IMR-90 (cell line): ENCODE data around the gene MXRA8. TPM values are rescaled to one million over a fixed set of nuclear protein-coding genes. Genes with fewer than 3 reads are reported as not detected.

Source experiments
- ATAC-seq: fragments of 200-7000 bp; cut with Tn5 transposase; 2 replicates; pipeline ENCODE4 v1.9.1; 2020; ENCODE audit warnings: low read depth, mild to moderate bottlenecking, moderate library complexity
- BruUV-seq: library from RNA; stranded (reverse); fragments of 400-500 nt; replicated peaks from 2 replicates; lab custom pipeline; 2021; lab: Mats Ljungman, UMichigan
- CTCF ChIA-PET: fragments of 300-600 bp; formaldehyde crosslinking; extraction: SDS; loops from one replicate; lab custom pipeline; 2021; ENCODE audit warnings: antibody characterized with exemption; lab: Yijun Ruan, JAX
- POLR2A ChIA-PET: fragments of 300-600 bp; sonication (Branson Sonifier 250); formaldehyde crosslinking; loops from one replicate; lab custom pipeline; 2022; ENCODE audit warnings: antibody characterized with exemption; ENCODE audit not compliant: unreplicated experiment; lab: Charles Lee
- DNase-seq: peaks from one replicate; pipeline ENCODE4 v3.0.0; 2013
- H2AFZ ChIP-seq: replicated peaks from 2 replicates; pipeline ENCODE3; 2013; ENCODE audit warnings: low read length, mild to moderate bottlenecking; ENCODE audit not compliant: poor library complexity
- H2AK5ac ChIP-seq: 2 replicates; pipeline ENCODE4 v1.6.1; 2013; ENCODE audit warnings: low read depth, low read length, inconsistent platforms
- H2AK9ac ChIP-seq: replicated peaks from 2 replicates; pipeline ENCODE3; 2013; ENCODE audit warnings: mild to moderate bottlenecking, low read depth, low read length, moderate library complexity; ENCODE audit not compliant: poor library complexity
- H2BK120ac ChIP-seq: 2 replicates; pipeline ENCODE4 v1.6.1; 2013; ENCODE audit warnings: low read depth, low read length, inconsistent platforms
- H2BK15ac ChIP-seq: 3 replicates; pipeline ENCODE4 v1.6.1; 2013; ENCODE audit warnings: low read depth, low read length, inconsistent platforms
- H2BK20ac ChIP-seq: 2 replicates; pipeline ENCODE4 v1.6.1; 2013; ENCODE audit warnings: low read depth, mild to moderate bottlenecking, inconsistent platforms, low read length, moderate library complexity
- H2BK5ac ChIP-seq: 2 replicates; pipeline ENCODE4 v1.6.1; 2013; ENCODE audit warnings: mild to moderate bottlenecking, low read depth, low read length, inconsistent platforms; ENCODE audit not compliant: poor library complexity, severe bottlenecking
- H3K14ac ChIP-seq: replicated peaks from 2 replicates; pipeline ENCODE4 v1.6.1; 2013; ENCODE audit warnings: low read depth, low read length, inconsistent platforms
- H3K18ac ChIP-seq: 2 replicates; pipeline ENCODE4 v1.6.1; 2013; ENCODE audit warnings: low read depth, low read length, control low read depth
- H3K23ac ChIP-seq: 2 replicates; pipeline ENCODE4 v1.6.1; 2013; ENCODE audit warnings: low read depth, low read length, inconsistent platforms
- H3K27ac ChIP-seq: 2 replicates; pipeline ENCODE4 v1.5.1; 2013; ENCODE audit warnings: mild to moderate bottlenecking, control low read depth, low read length; ENCODE audit not compliant: insufficient read depth
- H3K27me3 ChIP-seq: 2 replicates; pipeline ENCODE4 v1.6.1; 2013; ENCODE audit warnings: low read length; ENCODE audit not compliant: control insufficient read depth, insufficient read depth
- H3K36me3 ChIP-seq: 2 replicates; pipeline ENCODE4 v1.6.1; 2013; ENCODE audit warnings: low read length, mixed read lengths; ENCODE audit not compliant: control insufficient read depth, insufficient read depth
- H3K4ac ChIP-seq: 2 replicates; pipeline ENCODE4 v1.6.1; 2013; ENCODE audit warnings: low read depth, low read length, inconsistent platforms
- H3K4me1 ChIP-seq: 2 replicates; pipeline ENCODE4 v1.6.1; 2013; ENCODE audit warnings: low read length, mixed read lengths; ENCODE audit not compliant: control insufficient read depth, insufficient read depth
- H3K4me2 ChIP-seq: 2 replicates; pipeline ENCODE4 v1.6.1; 2013; ENCODE audit warnings: low read depth, mild to moderate bottlenecking, control low read depth, low read length, moderate library complexity
- H3K4me3 ChIP-seq: 2 replicates; pipeline ENCODE4 v1.5.1; 2013; ENCODE audit warnings: low read depth, mild to moderate bottlenecking, control low read depth, low read length, moderate library complexity; ENCODE audit not compliant: insufficient read depth
- H3K56ac ChIP-seq: 2 replicates; pipeline ENCODE4 v1.6.1; 2013; ENCODE audit warnings: low read length, inconsistent platforms; ENCODE audit not compliant: insufficient read depth; ENCODE audit errors: extremely low read depth
- H3K79me1 ChIP-seq, 2 experiments: 2 replicates each; pipeline ENCODE4 v1.6.1; 2013; ENCODE audit warnings: low read length in 2 of 2, inconsistent platforms in 1 of 2, low read depth in 1 of 2
- H3K9ac ChIP-seq: 2 replicates; pipeline ENCODE4 v1.6.1; 2013; ENCODE audit warnings: low read depth, low read length, control low read depth
- H3K9me1 ChIP-seq: 2 replicates; pipeline ENCODE4 v1.6.1; 2013; ENCODE audit warnings: low read length, inconsistent platforms; ENCODE audit not compliant: insufficient read depth
- H3K9me3 ChIP-seq: 2 replicates; pipeline ENCODE4 v1.6.1; 2013; ENCODE audit warnings: low read length; ENCODE audit not compliant: control insufficient read depth, insufficient read depth
- H4K20me1 ChIP-seq: 2 replicates; pipeline ENCODE4 v1.6.1; 2013; ENCODE audit warnings: low read length, inconsistent platforms; ENCODE audit not compliant: insufficient read depth
- H4K5ac ChIP-seq: 2 replicates; pipeline ENCODE4 v1.6.1; 2013; ENCODE audit warnings: mild to moderate bottlenecking, low read depth, low read length, control low read depth
- H4K8ac ChIP-seq, 2 experiments: 2 replicates each; pipeline ENCODE4 v1.6.1; 2013; ENCODE audit warnings: low read depth in 2 of 2, low read length in 2 of 2, control low read depth in 1 of 2, inconsistent platforms in 1 of 2
- H4K91ac ChIP-seq: 2 replicates; pipeline ENCODE4 v1.6.1; 2013; ENCODE audit warnings: low read depth, low read length, inconsistent platforms; ENCODE audit not compliant: insufficient read depth
- BHLHE40 ChIP-seq: fragments of 150-350 bp; IDR thresholded peaks from 2 replicates; pipeline ENCODE4 v1.6.1; 2016; ENCODE audit warnings: mild to moderate bottlenecking, low read depth, low read length
- CHD1 ChIP-seq: IDR thresholded peaks from 2 replicates; pipeline ENCODE4 v1.6.1; 2012; ENCODE audit warnings: low read depth, low read length, improper control_type of control experiment
- MAFK ChIP-seq: IDR thresholded peaks from 2 replicates; pipeline ENCODE4 v1.6.1; 2012; ENCODE audit warnings: low read depth, low read length, improper control_type of control experiment
- MAZ ChIP-seq: IDR thresholded peaks from 2 replicates; pipeline ENCODE4 v1.6.1; 2012; ENCODE audit warnings: low read depth, mild to moderate bottlenecking, low read length, improper control_type of control experiment, moderate library complexity, borderline replicate concordance
- MXI1 ChIP-seq: IDR thresholded peaks from 2 replicates; pipeline ENCODE4 v1.6.1; 2012; ENCODE audit warnings: low read depth, mild to moderate bottlenecking, low read length, moderate library complexity, borderline replicate concordance
- NFE2L2 ChIP-seq: fragments of 150-350 bp; IDR thresholded peaks from 2 replicates; pipeline ENCODE4 v1.6.1; 2016; ENCODE audit warnings: low read depth, mild to moderate bottlenecking, low read length
- POLR2A ChIP-seq: IDR thresholded peaks from 2 replicates; pipeline ENCODE4 v1.6.1; 2012; ENCODE audit warnings: mild to moderate bottlenecking, low read depth, low read length
- RCOR1 ChIP-seq: IDR thresholded peaks from 2 replicates; pipeline ENCODE4 v1.6.1; 2012; ENCODE audit warnings: mild to moderate bottlenecking, low read length, improper control_type of control experiment; ENCODE audit not compliant: insufficient replicate concordance
- RFX5 ChIP-seq: IDR thresholded peaks from 2 replicates; pipeline ENCODE4 v1.8.0; 2012; ENCODE audit warnings: low read depth, mild to moderate bottlenecking, low read length, moderate library complexity
- WGBS, 2 experiments: methylation state at CpG; one replicate each; pipeline versions ENCODE4 v1.1.5 to v1.1.7; 2013; ENCODE audit warnings: missing lambda C conversion rate in 2 of 2; ENCODE audit not compliant: insufficient read length in 1 of 2; ENCODE audit errors: extremely low coverage in 2 of 2; 5-methylcytosine and 5-hydroxymethylcytosine counted together
- dilution Hi-C: fragments of 300-500 bp; cut with HindIII; formaldehyde crosslinking; loops from one replicate; pipeline ENCODE4 v1.14.3; 2018; ENCODE audit warnings: low sequenced_read_pairs; ENCODE audit not compliant: unreplicated experiment
- in situ Hi-C: fragments of 300-500 bp; cut with MboI; formaldehyde crosslinking; loops from 3 replicates; pipeline ENCODE4 v1.14.3; 2019; ENCODE audit warnings: low sequenced_read_pairs, inconsistent platforms, mixed read lengths
- intact Hi-C: fragments of 100-400 bp; cut with micrococcal nuclease; formaldehyde crosslinking; loops from 2 replicates; pipeline ENCODE4 v1.10.0; 2022
- polyA plus RNA-seq, 3 experiments: library from polyadenylated mRNA; depleted of rRNA; stranded (reverse); fragments of >200 nt; gene quantifications; 2 replicates each; pipeline ENCODE4 v1.2.3, GENCODE V29; 2012; ENCODE audit warnings: low replicate concordance in 1 of 3
- total RNA-seq: library from RNA; depleted of rRNA; stranded (reverse); fragments of >200 nt; gene quantifications from 2 replicates; pipeline ENCODE4 v1.2.3, GENCODE V29; 2012
- TF ChIP-seq, protein P1 (sequence below): fragments of 150-350 bp; IDR thresholded peaks from 2 replicates; pipeline ENCODE4 v1.6.1; 2017; ENCODE audit warnings: mild to moderate bottlenecking, antibody characterized with exemption, low read length, low read depth
- TF ChIP-seq, protein P2 (sequence below): fragments of 150-350 bp; IDR thresholded peaks from 2 replicates; pipeline ENCODE4 v1.6.1; 2016; ENCODE audit warnings: low read depth, mild to moderate bottlenecking, low read length, moderate library complexity, borderline replicate concordance

Gene MXRA8
- total and polyA plus RNA-seq, 2 of the 4 experiments (the other 2 are of a cell fraction) = 92.5 to 469 TPM

DNA sequence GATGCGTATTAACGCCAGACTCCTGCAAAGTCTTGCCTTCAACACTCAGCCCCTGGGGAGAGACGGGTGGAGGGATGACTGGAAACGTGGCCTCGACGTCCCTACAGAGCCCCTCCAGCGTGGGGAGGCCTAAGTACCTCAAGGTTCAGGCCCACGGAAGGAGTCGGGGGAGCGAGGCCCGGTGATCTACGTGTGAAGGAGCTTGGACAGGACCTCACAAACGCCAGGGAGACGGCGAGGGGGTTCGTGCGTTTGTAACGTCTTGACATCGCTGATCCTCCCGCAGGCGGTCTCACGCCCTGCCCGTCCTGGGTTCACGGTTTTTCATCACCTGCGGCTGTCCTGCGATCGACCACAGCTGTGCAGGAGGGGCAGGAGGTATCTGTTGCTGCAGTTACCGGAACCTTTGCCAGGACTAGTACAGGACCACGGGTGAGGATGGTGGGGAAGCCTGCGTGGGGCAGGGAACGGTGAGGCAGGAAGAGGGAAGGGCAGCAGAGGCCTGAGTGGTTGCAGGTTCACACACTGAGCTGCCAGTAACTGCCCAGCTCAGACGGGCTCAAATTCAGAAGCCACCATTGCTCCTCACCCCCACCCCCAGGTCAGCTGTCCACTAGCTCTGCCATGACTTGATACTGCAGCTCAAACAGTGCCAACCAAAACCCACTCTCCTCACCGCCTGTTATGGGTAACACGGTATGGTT, 41.7 kb upstream of the MXRA8 start:
- Histone ChIP-seq H4K8ac (peak overlapping the region; percentile 83 to 93), H2BK20ac (no peak overlapping the region), H3K4me1 (peaks cover 12% of the 10 kb centered on the region), H3K9ac (peak overlapping the region; percentile 97), H3K4me3 (peak overlapping the region; percentile 93), H2BK5ac (peak overlapping the region; percentile 77), H3K14ac (peak overlapping the region; percentile 99), H3K23ac (peak overlapping the region; percentile 98), H2AK5ac (peak overlapping the region; percentile 97), H3K4ac (peak overlapping the region; percentile 96), H3K56ac (peak overlapping the region; percentile 59), H4K5ac (peak overlapping the region; percentile 84), H2BK120ac (peak overlapping the region; percentile 48), H3K4me2 (peak overlapping the region; percentile 93), H3K18ac (no peak overlapping the region), H3K9me3 (no peaks in the 10 kb centered on the region), H4K20me1 (peaks cover 35% of the 10 kb centered on the region; the same call in 1 of the 2 replicates), H3K79me1 (peaks cover 21 to 65% of the 10 kb centered on the region in 2 experiments), H2BK15ac (no peak overlapping the region), H4K91ac (peak overlapping the region; percentile 83), H3K27ac (peak overlapping the region; percentile 92), H3K9me1 (peaks cover 11% of the 10 kb centered on the region), H2AK9ac (peak overlapping the region; percentile 99), H3K27me3 (no peaks in the 10 kb centered on the region), H3K36me3 (peaks cover 52% of the 10 kb centered on the region), H2AFZ (peak overlapping the region; percentile 94)
- DNase-seq (peak; percentile 18), ATAC-seq (no peak)
- 0% methylated on average over 7 of the region's 34 CpGs; no CpG with 5 or more reads in 1 of the 2 experiments for WGBS, 2 experiments
- intact Hi-C loops = loop anchor here (2.0 kb wide), 2 partner anchors 51 to 71 kb away; partner anchors contain the start of genes ATAD3B and DVL1
- ChIA-PET CTCF (interaction anchor here (1.1 kb wide), 1 partner anchor 41 kb away, joined by 6 read pairs; no protein-coding TSS in a partner anchor), POLR2A (interaction anchor here (0.7 to 1.0 kb wide), 4 partner anchors 10 to 42 kb away, joined by 3 to 4 read pairs (median 3); no protein-coding TSS in a partner anchor)
- in situ Hi-C loops = no loop called here
- TF ChIP-seq, protein P1, sequence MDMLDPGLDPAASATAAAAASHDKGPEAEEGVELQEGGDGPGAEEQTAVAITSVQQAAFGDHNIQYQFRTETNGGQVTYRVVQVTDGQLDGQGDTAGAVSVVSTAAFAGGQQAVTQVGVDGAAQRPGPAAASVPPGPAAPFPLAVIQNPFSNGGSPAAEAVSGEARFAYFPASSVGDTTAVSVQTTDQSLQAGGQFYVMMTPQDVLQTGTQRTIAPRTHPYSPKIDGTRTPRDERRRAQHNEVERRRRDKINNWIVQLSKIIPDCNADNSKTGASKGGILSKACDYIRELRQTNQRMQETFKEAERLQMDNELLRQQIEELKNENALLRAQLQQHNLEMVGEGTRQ = no peak
- TF ChIP-seq CHD1 (no peak), POLR2A (no peak), RCOR1 (no peak), BHLHE40 (no peak), NFE2L2 (no peak), MAFK (no peak), RFX5 (no peak), MXI1 (no peak), MAZ (no peak)
- TF ChIP-seq, protein P2, sequence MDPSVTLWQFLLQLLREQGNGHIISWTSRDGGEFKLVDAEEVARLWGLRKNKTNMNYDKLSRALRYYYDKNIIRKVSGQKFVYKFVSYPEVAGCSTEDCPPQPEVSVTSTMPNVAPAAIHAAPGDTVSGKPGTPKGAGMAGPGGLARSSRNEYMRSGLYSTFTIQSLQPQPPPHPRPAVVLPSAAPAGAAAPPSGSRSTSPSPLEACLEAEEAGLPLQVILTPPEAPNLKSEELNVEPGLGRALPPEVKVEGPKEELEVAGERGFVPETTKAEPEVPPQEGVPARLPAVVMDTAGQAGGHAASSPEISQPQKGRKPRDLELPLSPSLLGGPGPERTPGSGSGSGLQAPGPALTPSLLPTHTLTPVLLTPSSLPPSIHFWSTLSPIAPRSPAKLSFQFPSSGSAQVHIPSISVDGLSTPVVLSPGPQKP = no peak
- BruUV-seq = no TSS peak
- dilution Hi-C loops = no loop called here
